Subcutaneous abdominal adipose tissue (tissue), 5 donors: Measurements from ENCODE around the gene SFSWAP.

Experiments
- H3K27ac ChIP-seq: one replicate; pipeline ENCODE4 v1.7.0; 2013; ENCODE audit warnings: low read depth, mild to moderate bottlenecking, inconsistent platforms, low read length, moderate library complexity
- H3K27me3 ChIP-seq, 5 donors: one replicate each; pipeline ENCODE4 v1.7.0; 2013; ENCODE audit warnings: low read length in 5 of 5, inconsistent platforms in 1 of 5; ENCODE audit not compliant: control insufficient read depth in 5 of 5, insufficient read depth in 4 of 5
- H3K36me3 ChIP-seq, 5 donors: one replicate each; pipeline ENCODE4 v1.7.0; 2013; ENCODE audit warnings: low read length in 5 of 5; ENCODE audit not compliant: control insufficient read depth in 5 of 5, insufficient read depth in 5 of 5
- H3K4me1 ChIP-seq, 5 donors: one replicate each; pipeline ENCODE4 v1.7.0; 2013; ENCODE audit warnings: low read length in 5 of 5, mild to moderate bottlenecking in 3 of 5, moderate library complexity in 1 of 5; ENCODE audit not compliant: control insufficient read depth in 5 of 5, insufficient read depth in 5 of 5
- H3K4me3 ChIP-seq, 5 donors: one replicate each; pipeline ENCODE4 v1.7.0; 2013; ENCODE audit warnings: low read length in 5 of 5, low read depth in 1 of 5
- H3K9ac ChIP-seq, 5 donors: one replicate each; pipeline ENCODE4 v1.7.0; 2013; ENCODE audit warnings: low read length in 5 of 5, mild to moderate bottlenecking in 4 of 5, moderate library complexity in 3 of 5
- H3K9me3 ChIP-seq, 5 donors: one replicate each; pipeline ENCODE4 v1.7.0; 2013; ENCODE audit warnings: low read length in 5 of 5; ENCODE audit not compliant: control insufficient read depth in 5 of 5
- donor health status: healthy.
- donor health status: healthy.
- donor health status: healthy.
- donor health status: healthy.
- donor health status: healthy.

Gene SFSWAP

DNA sequence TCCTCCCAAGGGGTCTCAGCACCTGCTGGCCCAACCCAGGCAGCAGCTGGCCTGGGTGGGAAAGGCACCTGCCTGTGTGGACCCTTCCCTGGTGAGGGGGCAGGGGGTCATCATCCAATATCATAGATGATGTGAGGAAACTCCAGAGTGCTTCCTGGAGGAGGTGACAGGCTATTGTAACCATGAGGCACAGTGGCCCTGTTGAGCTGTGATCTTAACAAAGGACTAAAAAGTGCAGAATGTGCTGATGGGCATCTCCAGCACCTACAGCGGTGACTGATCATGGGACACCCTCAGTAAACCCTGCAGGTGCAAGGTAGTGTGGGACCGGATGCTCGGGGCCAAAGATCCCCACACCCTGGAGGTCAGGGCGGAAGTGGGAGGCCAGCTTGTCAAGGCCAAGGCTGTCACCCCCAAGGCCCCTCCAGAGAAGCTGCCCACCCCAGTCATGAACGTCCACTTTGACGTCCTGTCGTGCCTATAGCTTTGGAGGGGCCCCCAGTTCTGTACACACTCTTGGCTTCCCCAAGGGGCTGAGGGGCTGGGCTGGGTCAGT lies 124.8 kb downstream of the SFSWAP start:
- no peaks in the 10 kb centered on the region for H3K9me3 ChIP-seq
- no peak overlapping the region for H3K9ac ChIP-seq
- peaks cover 0 to 25% (median 18%) of the 10 kb centered on the region in 5 donors for H3K4me1 ChIP-seq
- peaks cover 0 to 33% (median 5%) of the 10 kb centered on the region in 5 donors for H3K27me3 ChIP-seq
- H3K36me3 ChIP-seq, result peaks cover 0 to 11% (median 5%) of the 10 kb centered on the region in 5 donors
- no peak overlapping the region for H3K4me3 ChIP-seq
- no peak overlapping the region for H3K27ac ChIP-seq

DNA sequence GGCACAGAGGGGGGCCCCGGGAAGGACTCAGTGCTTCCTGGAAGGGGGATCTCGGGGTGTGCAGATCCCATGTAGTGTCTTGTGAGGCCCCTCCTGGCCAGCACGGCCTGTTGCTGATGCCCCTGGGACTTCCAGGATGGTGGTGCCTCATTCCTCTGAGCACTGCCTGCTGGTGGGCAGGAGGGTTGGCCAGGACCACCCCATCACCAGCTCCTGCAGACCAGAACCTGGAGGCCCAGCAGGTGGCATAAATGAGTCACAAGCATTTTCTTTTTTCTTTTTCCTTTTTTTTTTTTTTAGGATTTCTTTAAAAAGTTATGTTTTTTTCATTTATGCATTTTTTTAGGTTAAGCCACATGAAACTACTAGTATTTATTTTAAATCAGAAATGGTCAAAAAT lies 125.3 kb downstream of the SFSWAP start:
- no peak overlapping the region for H3K4me3 ChIP-seq
- H3K9ac ChIP-seq, result no peak overlapping the region
- peaks cover 0 to 28% (median 5%) of the 10 kb centered on the region in 5 donors for H3K27me3 ChIP-seq
- peaks cover 0 to 20% (median 13%) of the 10 kb centered on the region in 5 donors for H3K4me1 ChIP-seq
- H3K27ac ChIP-seq, result no peak overlapping the region
- H3K36me3 ChIP-seq, result peaks cover 0 to 16% (median 10%) of the 10 kb centered on the region in 5 donors
- H3K9me3 ChIP-seq, result no peaks in the 10 kb centered on the region

DNA sequence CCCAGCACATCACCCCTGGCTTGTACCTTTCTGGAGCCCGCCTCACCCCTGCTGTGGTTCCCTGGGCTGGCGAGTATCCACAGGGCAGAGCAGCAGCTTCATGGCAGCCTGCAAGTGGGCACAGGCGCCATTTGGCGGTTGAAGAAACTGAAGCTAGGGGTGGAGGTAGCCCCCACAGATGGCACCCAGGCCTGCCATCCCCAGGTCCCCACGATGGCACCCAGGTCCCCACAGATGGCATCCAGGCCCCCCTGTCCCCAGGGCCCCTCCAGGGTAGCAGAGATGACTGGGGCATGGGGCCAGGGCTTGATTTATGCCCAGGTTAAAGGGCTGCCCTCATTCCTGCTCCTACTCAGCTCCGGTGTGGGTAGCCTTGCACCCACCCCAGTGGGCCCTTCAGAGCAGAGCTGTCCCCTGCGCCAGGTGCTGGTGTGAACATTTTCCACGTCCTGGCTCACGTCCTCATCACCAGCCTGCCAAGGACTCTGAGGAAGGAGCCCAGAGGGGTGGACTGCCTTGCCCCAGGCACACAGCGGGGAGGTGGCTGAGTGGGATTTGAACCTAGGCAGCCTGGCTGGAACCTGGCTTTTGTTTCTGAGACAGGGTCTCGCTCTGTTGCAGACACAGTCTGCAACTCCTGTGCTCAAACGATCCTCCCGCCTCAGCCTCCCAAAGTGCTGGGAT lies 126.0 kb downstream of the SFSWAP start:
- H3K27ac ChIP-seq, result no peak overlapping the region
- peaks cover 2 to 16% (median 9%) of the 10 kb centered on the region in 5 donors for H3K4me1 ChIP-seq
- H3K9ac ChIP-seq, result no peak overlapping the region
- no peak overlapping the region for H3K4me3 ChIP-seq
- H3K27me3 ChIP-seq, result peaks cover 0 to 24% (median 5%) of the 10 kb centered on the region in 5 donors
- peaks cover 0 to 22% (median 14%) of the 10 kb centered on the region in 5 donors for H3K36me3 ChIP-seq
- H3K9me3 ChIP-seq, result no peaks in the 10 kb centered on the region

DNA sequence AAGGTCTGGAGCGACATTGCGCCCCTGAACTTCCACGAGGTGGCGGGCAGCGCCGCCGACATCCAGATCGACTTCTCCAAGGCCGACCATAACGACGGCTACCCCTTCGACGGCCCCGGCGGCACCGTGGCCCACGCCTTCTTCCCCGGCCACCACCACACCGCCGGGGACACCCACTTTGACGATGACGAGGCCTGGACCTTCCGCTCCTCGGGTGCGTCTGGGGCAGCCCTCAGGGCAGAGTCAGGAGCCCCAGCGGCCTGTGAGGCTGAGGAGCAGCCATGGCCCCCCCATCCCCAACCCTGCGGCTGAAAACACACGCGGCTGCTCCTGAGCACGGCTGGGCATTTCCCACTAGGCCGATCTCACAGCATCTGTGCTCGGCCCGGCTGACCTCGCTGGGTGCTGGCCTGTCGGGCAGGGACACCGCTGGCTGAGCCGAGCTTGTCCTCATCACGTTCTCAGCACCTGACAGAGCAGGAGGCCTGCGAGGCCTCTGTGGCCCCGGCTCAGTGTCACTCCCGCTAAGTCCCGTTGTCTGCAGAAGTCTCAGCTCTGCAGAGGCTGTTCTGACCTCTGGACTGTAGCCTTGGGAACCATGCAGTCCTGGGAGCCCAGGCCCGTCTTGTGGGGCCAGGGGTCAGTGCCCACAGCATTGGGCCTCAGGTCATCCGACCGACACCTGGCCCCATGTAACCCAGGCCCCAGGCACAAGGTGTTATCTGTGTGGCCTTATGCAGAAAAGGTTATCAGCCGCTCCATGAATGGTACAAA lies 129.9 kb downstream of the SFSWAP start:
- Histone ChIP-seq H3K36me3 (peaks cover 0 to 51% (median 19%) of the 10 kb centered on the region in 5 donors), H3K9ac (no peak overlapping the region), H3K4me1 (peaks cover 0 to 2% (median 0%) of the 10 kb centered on the region in 5 donors), H3K27ac (no peak overlapping the region), H3K27me3 (peaks cover 0 to under 1% (median 0%) of the 10 kb centered on the region in 5 donors), H3K9me3 (no peaks in the 10 kb centered on the region), H3K4me3 (no peak overlapping the region)

DNA sequence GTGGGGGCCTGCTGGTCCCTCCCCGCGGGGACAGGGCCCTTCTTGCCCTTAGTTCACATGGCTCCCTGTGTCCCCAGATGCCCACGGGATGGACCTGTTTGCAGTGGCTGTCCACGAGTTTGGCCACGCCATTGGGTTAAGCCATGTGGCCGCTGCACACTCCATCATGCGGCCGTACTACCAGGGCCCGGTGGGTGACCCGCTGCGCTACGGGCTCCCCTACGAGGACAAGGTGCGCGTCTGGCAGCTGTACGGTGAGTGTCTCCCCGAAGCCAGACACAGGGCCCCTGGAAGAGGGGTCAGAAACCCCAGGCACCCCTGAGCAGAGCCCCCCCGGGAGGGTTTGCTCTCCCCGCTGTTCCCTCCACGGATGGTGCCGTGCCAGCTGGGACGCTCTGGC lies 130.7 kb downstream of the SFSWAP start:
- Histone ChIP-seq H3K4me3 (no peak overlapping the region), H3K9me3 (no peaks in the 10 kb centered on the region), H3K27ac (no peak overlapping the region), H3K4me1 (peaks cover 0 to 2% (median 0%) of the 10 kb centered on the region in 5 donors), H3K36me3 (peaks cover 0 to 55% (median 20%) of the 10 kb centered on the region in 5 donors), H3K9ac (no peak overlapping the region), H3K27me3 (no peaks in the 10 kb centered on the region)

DNA sequence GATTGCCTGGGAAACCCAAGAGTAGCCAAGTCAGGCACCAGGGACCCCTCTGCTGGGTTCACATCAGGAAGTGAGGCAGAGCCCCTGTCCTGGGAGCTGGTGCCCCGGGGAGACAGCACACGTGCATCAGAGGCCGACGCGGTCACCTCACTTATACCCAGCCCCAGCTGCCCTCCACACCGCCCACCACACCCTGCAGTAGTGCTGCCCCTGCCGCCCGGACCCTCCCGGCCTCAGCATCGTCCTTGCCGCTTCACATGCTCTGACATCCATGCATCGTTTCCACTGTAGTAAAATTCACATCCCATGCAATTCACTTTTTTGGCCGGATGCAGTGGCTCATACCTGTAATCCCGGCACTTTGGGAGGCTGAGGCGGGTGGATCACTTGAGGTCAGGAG lies 131.3 kb downstream of the SFSWAP start:
- Histone ChIP-seq H3K27me3 (no peaks in the 10 kb centered on the region), H3K36me3 (peaks cover 0 to 58% (median 24%) of the 10 kb centered on the region in 5 donors), H3K27ac (no peak overlapping the region), H3K9ac (no peak overlapping the region), H3K4me3 (no peak overlapping the region), H3K4me1 (peaks cover 0 to 2% (median 0%) of the 10 kb centered on the region in 5 donors), H3K9me3 (no peaks in the 10 kb centered on the region)

DNA sequence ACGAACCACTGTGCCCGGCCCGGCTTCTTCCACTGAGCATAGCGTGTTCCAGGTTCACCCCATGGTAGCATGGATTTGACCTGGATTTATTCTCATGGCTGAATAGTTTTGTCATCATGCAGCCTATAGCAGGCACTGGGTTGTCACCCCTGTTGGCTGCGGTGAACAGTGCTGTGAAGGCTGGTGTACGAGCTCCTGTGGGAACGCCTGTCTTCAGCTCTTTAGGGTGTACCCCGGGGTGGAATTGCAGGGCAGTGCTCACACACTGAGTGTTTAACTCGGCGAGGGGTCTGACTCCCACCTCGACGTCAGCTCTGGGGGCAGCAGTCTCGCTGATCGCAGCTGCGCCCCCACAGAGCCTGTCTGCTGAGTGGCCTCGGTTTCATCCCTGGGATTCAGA lies 132.6 kb downstream of the SFSWAP start:
- H3K4me3 ChIP-seq, result no peak overlapping the region
- peaks cover 0 to 64% (median 24%) of the 10 kb centered on the region in 5 donors for H3K36me3 ChIP-seq
- peaks cover 0 to 2% (median 0%) of the 10 kb centered on the region in 5 donors for H3K4me1 ChIP-seq
- no peak overlapping the region for H3K27ac ChIP-seq
- H3K9me3 ChIP-seq, result no peaks in the 10 kb centered on the region
- no peaks in the 10 kb centered on the region for H3K27me3 ChIP-seq
- no peak overlapping the region for H3K9ac ChIP-seq

DNA sequence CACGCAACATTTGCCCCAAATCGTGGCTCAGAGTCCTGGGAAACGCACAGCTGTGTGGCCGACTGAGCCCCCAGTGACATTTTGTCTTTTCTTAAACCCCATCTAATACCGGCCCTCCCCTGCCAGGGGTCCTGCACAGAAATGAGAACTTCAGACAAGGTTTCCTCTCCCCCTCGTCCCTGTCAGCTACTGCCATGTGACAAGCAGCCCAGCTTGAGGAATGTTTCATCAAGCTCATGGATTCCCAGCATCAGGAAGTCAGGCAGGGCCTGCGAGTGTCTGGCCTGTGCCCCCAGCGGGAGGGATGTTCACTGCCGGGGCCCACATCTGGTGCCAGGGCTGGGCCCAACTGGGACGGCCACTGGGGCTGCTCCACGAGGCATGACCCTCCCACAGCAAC lies 133.2 kb downstream of the SFSWAP start:
- Histone ChIP-seq H3K27me3 (no peaks in the 10 kb centered on the region), H3K36me3 (peaks cover 0 to 66% (median 24%) of the 10 kb centered on the region in 5 donors), H3K9ac (no peak overlapping the region), H3K4me1 (peaks cover 0 to 2% (median 0%) of the 10 kb centered on the region in 5 donors), H3K9me3 (no peaks in the 10 kb centered on the region), H3K27ac (no peak overlapping the region), H3K4me3 (no peak overlapping the region)

DNA sequence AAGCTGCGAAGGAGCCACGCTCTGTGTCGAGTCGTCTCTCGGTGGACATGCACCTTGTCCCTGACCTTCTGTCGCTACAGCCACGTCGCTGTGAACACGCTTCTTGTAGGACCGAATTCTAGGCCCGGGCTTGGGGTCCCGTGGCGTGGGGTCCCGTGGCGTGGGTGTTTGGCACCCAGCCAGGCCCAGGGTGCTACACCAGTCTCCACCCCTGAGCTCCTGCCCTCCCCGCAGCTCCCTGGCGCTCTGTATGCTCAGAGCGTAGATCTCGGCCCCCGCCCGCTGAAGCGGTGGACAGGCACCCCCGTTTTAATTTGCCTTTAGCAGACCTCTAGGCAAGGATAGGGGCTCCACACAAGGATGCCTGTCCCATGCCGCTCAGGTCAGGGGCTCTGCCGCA lies 133.8 kb downstream of the SFSWAP start:
- H3K4me3 ChIP-seq, result no peak overlapping the region
- no peaks in the 10 kb centered on the region for H3K27me3 ChIP-seq
- H3K4me1 ChIP-seq, result peaks cover 0 to 2% (median 0%) of the 10 kb centered on the region in 5 donors
- no peak overlapping the region for H3K9ac ChIP-seq
- no peak overlapping the region for H3K27ac ChIP-seq
- H3K9me3 ChIP-seq, result no peaks in the 10 kb centered on the region
- H3K36me3 ChIP-seq, result peaks cover 0 to 67% (median 24%) of the 10 kb centered on the region in 5 donors

DNA sequence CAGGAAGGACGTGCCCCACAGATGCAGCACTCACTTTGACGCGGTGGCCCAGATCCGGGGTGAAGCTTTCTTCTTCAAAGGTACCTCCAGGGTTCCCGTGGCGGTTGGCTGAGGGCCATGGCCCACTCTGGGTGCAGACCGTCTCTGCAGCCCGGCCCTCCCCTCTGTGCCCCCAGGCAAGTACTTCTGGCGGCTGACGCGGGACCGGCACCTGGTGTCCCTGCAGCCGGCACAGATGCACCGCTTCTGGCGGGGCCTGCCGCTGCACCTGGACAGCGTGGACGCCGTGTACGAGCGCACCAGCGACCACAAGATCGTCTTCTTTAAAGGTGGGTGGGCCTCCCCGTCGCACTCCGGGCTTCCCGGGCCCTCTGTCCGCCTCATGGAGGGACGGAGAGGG lies 134.2 kb downstream of the SFSWAP start:
- H3K4me3 ChIP-seq, result no peak overlapping the region
- H3K9ac ChIP-seq, result no peak overlapping the region
- H3K36me3 ChIP-seq, result peaks cover 0 to 69% (median 24%) of the 10 kb centered on the region in 5 donors
- H3K9me3 ChIP-seq, result no peaks in the 10 kb centered on the region
- H3K27me3 ChIP-seq, result no peaks in the 10 kb centered on the region
- H3K4me1 ChIP-seq, result peaks cover 0 to 2% (median 0%) of the 10 kb centered on the region in 5 donors
- H3K27ac ChIP-seq, result no peak overlapping the region
